Measurements from ENCODE around the gene SRGAP3.
"Not testable (repeated sequence)": the region's sequence is repeated elsewhere in the genome, so short reads cannot be mapped to it uniquely, and the experiment has no call there.

SRGAP3 gene

DNA sequence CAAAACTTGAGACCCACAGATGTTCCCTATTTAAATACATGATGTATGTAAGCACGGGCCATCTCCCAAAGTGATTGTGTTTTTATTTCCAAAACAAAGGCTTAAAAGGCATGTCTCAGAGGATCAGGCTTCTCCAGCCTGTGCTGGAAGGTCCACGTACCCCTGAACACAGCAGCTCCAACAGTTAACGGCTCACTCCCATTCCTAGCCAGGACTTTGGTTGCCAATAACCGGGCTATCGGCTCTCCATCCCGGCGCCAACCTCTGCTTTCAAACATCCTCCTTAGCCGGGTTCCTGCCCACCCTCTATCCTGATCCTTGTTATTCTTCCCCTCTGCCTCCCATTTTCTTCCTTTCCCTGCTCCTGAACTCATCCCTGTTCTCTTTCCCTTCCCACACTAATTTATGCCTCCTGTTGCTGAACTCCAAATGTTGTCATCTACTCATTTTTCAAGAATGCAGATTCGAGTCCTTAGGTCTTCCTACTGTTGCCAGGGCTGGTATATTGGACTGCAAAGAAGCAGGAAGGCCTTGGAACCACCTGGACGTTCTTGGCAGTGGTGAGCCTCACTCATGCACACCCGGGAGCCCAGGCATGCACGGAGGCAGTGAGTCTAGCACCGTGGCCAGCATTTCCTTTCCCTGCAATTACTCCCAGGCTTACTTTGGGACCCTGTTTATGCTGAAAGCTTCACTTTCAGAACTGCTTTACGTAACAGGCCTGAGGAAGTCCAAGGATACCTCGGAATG, 157.8 kb downstream of the SRGAP3 start:
- Histone ChIP-seq H3K27ac (ENCODE audit: low read length) (no peak overlapping the region), H3K27me3 (ENCODE audit: low read depth, low read length) (no peaks in the 10 kb centered on the region), H3K9me3 (ENCODE audit: control insufficient read depth in 1 of 2, low read length in 2 of 2) (no peaks in the 10 kb centered on the region), H3K36me3 (ENCODE audit: control insufficient read depth in 1 of 2, insufficient read depth in 2 of 2, low read length in 2 of 2) (no peaks in the 10 kb centered on the region), H3K4me3 (ENCODE audit: low read depth in 1 of 2, low read length in 2 of 2) (no peak overlapping the region), H3K4me1 (ENCODE audit: control insufficient read depth in 1 of 2, insufficient read depth in 2 of 2, low read length in 2 of 2) (peaks cover 0 to 7% of the 10 kb centered on the region in 2 donors)

DNA sequence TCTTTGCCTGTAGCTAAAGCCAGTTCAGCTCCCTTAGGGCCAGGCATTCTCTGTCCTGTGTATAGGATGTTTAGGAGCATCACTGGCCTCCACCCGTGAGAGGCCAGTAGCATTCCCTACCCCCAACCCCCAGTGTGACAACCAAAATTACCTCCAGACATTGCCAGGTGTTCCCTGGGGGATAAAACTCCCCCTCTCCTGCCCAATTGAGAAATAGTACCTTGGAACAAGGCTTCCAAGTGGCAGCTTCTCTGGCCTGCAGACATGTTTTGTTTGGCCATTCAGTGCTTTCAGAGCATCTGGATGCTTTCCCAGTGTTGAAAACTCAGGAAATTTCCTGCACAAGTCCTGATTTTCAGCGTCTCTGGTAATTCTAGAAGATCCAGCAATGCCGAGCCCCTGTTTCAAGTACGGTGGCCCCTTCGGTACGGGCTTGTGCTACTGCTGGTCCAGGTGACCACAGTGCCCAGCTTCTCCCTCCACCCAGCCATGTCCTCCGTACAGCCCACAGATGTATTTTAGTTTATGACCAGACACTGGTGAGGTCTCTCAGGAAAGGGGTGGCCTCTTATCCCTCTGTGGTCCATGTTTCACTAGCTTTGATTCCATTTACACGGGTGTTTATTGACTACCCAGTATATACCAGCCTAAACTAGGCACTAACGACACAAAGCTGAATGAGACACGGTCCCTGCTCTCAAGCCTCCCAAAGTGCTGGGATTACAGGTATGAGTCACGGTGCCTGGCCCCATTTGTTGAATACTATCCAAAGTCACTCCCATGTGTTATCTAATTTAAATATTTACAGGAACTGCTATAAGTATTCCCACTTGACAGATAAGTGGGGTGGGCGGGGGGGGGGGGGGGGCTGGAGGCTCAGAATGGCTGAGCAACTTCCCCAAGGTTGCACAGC, 160.7 kb downstream of the SRGAP3 start:
- Histone ChIP-seq H3K27ac (ENCODE audit: low read length) (no peak overlapping the region), H3K36me3 (ENCODE audit: control insufficient read depth in 1 of 2, insufficient read depth in 2 of 2, low read length in 2 of 2) (no peaks in the 10 kb centered on the region), H3K9me3 (ENCODE audit: control insufficient read depth in 1 of 2, low read length in 2 of 2) (no peaks in the 10 kb centered on the region), H3K4me1 (ENCODE audit: control insufficient read depth in 1 of 2, insufficient read depth in 2 of 2, low read length in 2 of 2) (peaks cover 0 to 7% of the 10 kb centered on the region in 2 donors), H3K4me3 (ENCODE audit: low read depth in 1 of 2, low read length in 2 of 2) (no peak overlapping the region), H3K27me3 (ENCODE audit: low read depth, low read length) (no peaks in the 10 kb centered on the region)

DNA sequence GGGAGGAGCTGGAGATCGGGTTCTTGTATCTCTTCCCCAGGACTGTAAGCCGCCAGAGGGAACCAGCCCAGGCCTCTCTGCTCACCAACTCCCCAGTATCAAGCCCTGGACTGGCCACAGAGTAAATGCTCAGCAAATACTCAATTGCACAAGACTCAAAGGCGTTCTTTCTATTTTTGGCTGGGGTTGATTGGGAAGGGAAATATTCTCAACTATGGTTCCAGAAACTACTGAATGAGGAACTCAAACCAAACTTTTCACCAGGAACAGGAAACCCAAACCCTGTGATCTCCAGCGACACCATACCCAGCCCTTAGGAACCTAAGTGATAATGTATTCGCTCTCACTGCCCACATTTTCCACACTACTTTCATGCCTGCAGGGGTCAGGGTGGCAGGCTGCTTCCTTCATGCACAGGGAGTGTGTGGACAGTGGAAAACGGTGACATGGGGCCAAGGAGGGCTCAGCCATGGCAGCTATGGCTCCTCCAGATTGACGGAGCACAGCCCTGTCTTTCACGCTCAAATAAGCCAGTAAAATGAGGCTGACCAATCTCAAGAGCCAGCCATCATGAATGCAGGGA, 161.5 kb downstream of the SRGAP3 start:
- H3K27ac ChIP-seq (ENCODE audit: low read length) = no peak overlapping the region
- H3K4me3 ChIP-seq (ENCODE audit: low read depth in 1 of 2, low read length in 2 of 2) = no peak overlapping the region
- H3K4me1 ChIP-seq (ENCODE audit: control insufficient read depth in 1 of 2, insufficient read depth in 2 of 2, low read length in 2 of 2) = peaks cover 0 to 7% of the 10 kb centered on the region in 2 donors
- H3K9me3 ChIP-seq (ENCODE audit: control insufficient read depth in 1 of 2, low read length in 2 of 2) = no peaks in the 10 kb centered on the region
- H3K27me3 ChIP-seq (ENCODE audit: low read depth, low read length) = no peaks in the 10 kb centered on the region
- H3K36me3 ChIP-seq (ENCODE audit: control insufficient read depth in 1 of 2, insufficient read depth in 2 of 2, low read length in 2 of 2) = no peaks in the 10 kb centered on the region

DNA sequence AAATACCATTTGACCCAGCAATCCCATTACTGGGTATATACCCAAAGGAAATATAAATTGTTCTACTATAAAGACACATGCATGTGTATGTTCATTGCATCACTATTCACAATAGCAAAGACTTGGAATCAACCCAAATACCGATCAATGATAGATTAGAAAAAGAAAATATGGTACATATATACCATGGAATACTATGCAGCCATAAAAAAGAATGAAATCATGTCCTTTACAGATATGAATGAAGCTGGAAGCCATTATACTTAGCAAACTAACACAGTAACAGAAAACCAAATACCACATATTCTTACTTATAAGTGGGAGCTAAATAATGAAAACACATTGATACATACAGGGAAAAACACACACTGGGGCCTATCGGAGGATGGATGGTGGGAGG, 164.0 kb downstream of the SRGAP3 start:
- H3K27me3 ChIP-seq (ENCODE audit: low read depth, low read length); H3K4me1 ChIP-seq (ENCODE audit: control insufficient read depth in 1 of 2, insufficient read depth in 2 of 2, low read length in 2 of 2); H3K9me3 ChIP-seq (ENCODE audit: control insufficient read depth in 1 of 2, low read length in 2 of 2); H3K27ac ChIP-seq (ENCODE audit: low read length); H3K36me3 ChIP-seq (ENCODE audit: control insufficient read depth in 1 of 2, insufficient read depth in 2 of 2, low read length in 2 of 2); H3K4me3 ChIP-seq (ENCODE audit: low read depth in 1 of 2, low read length in 2 of 2): not testable (repeated sequence)

GRCh38 chr3:9081184-9081818, 168.1 kb downstream of the SRGAP3 start:
- Histone ChIP-seq H3K4me3 (ENCODE audit: low read depth in 1 of 2, low read length in 2 of 2) (no peak overlapping the region), H3K4me1 (ENCODE audit: control insufficient read depth in 1 of 2, insufficient read depth in 2 of 2, low read length in 2 of 2) (no peaks in the 10 kb centered on the region), H3K9me3 (ENCODE audit: control insufficient read depth in 1 of 2, low read length in 2 of 2) (no peaks in the 10 kb centered on the region), H3K36me3 (ENCODE audit: control insufficient read depth in 1 of 2, insufficient read depth in 2 of 2, low read length in 2 of 2) (no peaks in the 10 kb centered on the region), H3K27me3 (ENCODE audit: low read depth, low read length) (no peaks in the 10 kb centered on the region), H3K27ac (ENCODE audit: low read length) (no peak overlapping the region)

DNA sequence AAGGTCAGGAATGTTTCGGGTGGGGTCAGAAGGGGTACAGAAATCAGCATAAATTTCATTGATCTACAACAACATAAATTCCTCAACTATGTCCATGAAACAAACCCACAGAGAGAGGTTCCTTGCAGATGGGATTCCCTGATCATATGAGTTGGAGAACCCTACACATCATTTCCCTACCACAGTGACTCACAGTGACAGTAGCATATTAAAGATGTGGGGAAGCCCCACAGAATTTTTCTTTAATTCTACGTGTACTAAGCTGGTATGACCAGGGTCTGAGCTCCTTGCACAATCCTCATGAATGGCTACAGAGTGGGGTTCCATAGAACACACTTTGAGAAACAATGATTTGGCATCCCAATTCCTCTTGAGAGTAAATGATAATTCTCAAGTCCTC, 169.3 kb downstream of the SRGAP3 start:
- Histone ChIP-seq H3K27me3 (ENCODE audit: low read depth, low read length) (no peaks in the 10 kb centered on the region), H3K4me1 (ENCODE audit: control insufficient read depth in 1 of 2, insufficient read depth in 2 of 2, low read length in 2 of 2) (no peaks in the 10 kb centered on the region)

DNA sequence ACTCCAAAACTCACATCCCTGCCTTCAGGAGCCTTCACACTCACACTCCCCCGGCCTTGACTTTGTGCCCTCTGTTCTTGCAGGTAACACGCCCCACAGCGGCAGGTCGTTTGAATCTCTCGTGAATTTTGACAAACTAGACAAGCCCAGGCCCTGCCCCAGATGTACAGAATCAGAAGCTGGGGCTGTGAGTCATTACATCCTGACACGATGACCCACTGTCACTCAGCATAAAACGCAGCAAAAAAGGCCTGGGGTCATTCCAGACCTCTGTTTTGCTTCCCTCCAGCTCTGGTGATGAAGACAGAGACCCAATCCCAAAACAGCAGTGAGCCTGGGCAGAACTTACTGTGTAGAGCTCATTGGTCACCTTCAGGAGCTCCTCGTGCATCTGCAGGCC, 169.8 kb downstream of the SRGAP3 start:
- H3K4me3 ChIP-seq (ENCODE audit: low read depth in 1 of 2, low read length in 2 of 2) = no peak overlapping the region
- H3K27me3 ChIP-seq (ENCODE audit: low read depth, low read length) = no peaks in the 10 kb centered on the region
- H3K4me1 ChIP-seq (ENCODE audit: control insufficient read depth in 1 of 2, insufficient read depth in 2 of 2, low read length in 2 of 2) = no peaks in the 10 kb centered on the region
- no peak overlapping the region for H3K27ac ChIP-seq (ENCODE audit: low read length)
- H3K9me3 ChIP-seq (ENCODE audit: control insufficient read depth in 1 of 2, low read length in 2 of 2) = no peaks in the 10 kb centered on the region
- no peaks in the 10 kb centered on the region for H3K36me3 ChIP-seq (ENCODE audit: control insufficient read depth in 1 of 2, insufficient read depth in 2 of 2, low read length in 2 of 2)

More for the DNA sequence above, 169.3 kb downstream of the SRGAP3 start:
- no peak overlapping the region for H3K4me3 ChIP-seq (ENCODE audit: low read depth in 1 of 2, low read length in 2 of 2)
- H3K36me3 ChIP-seq (ENCODE audit: control insufficient read depth in 1 of 2, insufficient read depth in 2 of 2, low read length in 2 of 2) = no peaks in the 10 kb centered on the region
- H3K9me3 ChIP-seq (ENCODE audit: control insufficient read depth in 1 of 2, low read length in 2 of 2) = no peaks in the 10 kb centered on the region
- H3K27ac ChIP-seq (ENCODE audit: low read length) = no peak overlapping the region

DNA sequence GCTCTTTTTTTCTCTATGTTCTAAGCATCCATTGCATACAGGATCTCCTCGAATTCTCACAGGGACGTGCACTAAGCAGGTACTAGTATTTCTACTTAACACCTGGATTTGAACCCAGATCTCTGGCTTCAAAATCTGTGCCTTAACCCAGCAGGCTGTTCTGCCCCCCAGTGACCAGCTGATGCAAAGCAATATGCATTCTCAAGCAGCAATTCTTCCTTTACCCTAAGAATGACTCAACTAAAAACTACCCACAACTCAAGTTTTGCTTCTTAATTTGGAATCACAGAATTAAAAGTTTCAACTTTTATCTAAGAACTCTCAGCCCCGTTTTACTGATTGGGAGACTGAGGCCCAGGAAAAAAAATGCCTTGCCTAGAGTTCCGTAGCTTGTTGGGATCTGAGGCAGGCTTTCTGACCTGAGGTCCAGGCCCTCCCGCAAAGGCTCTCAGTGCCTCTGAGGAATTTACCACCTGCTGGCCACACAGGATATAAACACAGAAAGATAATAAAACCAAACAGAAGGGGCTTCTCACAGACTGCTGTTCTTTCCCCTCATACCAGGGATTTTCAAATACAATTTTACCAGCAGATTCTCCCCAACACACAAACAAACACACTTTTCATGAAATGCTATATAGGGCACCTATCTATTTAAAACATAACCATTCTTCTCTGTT, 170.7 kb downstream of the SRGAP3 start:
- H3K27me3 ChIP-seq (ENCODE audit: low read depth, low read length) = no peaks in the 10 kb centered on the region
- no peaks in the 10 kb centered on the region for H3K36me3 ChIP-seq (ENCODE audit: control insufficient read depth in 1 of 2, insufficient read depth in 2 of 2, low read length in 2 of 2)
- H3K9me3 ChIP-seq (ENCODE audit: control insufficient read depth in 1 of 2, low read length in 2 of 2) = no peaks in the 10 kb centered on the region
- no peak overlapping the region for H3K27ac ChIP-seq (ENCODE audit: low read length)
- no peaks in the 10 kb centered on the region for H3K4me1 ChIP-seq (ENCODE audit: control insufficient read depth in 1 of 2, insufficient read depth in 2 of 2, low read length in 2 of 2)
- no peak overlapping the region for H3K4me3 ChIP-seq (ENCODE audit: low read depth in 1 of 2, low read length in 2 of 2)

GRCh38 chr3:9077029-9077428, 172.4 kb downstream of the SRGAP3 start:
- H3K4me1 ChIP-seq (ENCODE audit: control insufficient read depth in 1 of 2, insufficient read depth in 2 of 2, low read length in 2 of 2) = no peaks in the 10 kb centered on the region
- no peak overlapping the region for H3K4me3 ChIP-seq (ENCODE audit: low read depth in 1 of 2, low read length in 2 of 2)
- H3K27me3 ChIP-seq (ENCODE audit: low read depth, low read length) = no peaks in the 10 kb centered on the region
- H3K9me3 ChIP-seq (ENCODE audit: control insufficient read depth in 1 of 2, low read length in 2 of 2) = no peaks in the 10 kb centered on the region
- H3K36me3 ChIP-seq (ENCODE audit: control insufficient read depth in 1 of 2, insufficient read depth in 2 of 2, low read length in 2 of 2) = no peaks in the 10 kb centered on the region
- no peak overlapping the region for H3K27ac ChIP-seq (ENCODE audit: low read length)

DNA sequence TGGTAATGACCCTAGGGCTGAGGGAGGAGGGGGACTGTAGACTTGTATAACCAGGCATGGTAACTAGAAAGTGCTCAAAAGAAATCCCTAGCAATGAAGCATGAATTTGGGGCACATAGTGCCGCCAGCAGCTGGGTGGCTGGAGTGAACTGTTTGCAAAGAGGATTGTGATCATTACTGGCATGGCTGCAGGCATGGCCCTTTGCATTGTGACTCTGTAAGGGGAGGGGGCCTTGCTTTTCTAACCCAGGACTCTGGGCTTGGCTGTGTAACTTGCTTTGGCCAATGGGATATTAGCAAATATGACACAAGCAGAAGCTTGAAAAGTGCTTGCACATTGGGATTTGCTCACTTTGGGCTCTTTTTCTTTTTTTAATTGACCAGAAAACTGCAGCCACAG, 173.7 kb downstream of the SRGAP3 start:
- Histone ChIP-seq H3K27ac (ENCODE audit: low read length) (no peak overlapping the region), H3K36me3 (ENCODE audit: control insufficient read depth in 1 of 2, insufficient read depth in 2 of 2, low read length in 2 of 2) (no peaks in the 10 kb centered on the region), H3K9me3 (ENCODE audit: control insufficient read depth in 1 of 2, low read length in 2 of 2) (no peaks in the 10 kb centered on the region), H3K4me1 (ENCODE audit: control insufficient read depth in 1 of 2, insufficient read depth in 2 of 2, low read length in 2 of 2) (no peaks in the 10 kb centered on the region), H3K27me3 (ENCODE audit: low read depth, low read length) (no peaks in the 10 kb centered on the region), H3K4me3 (ENCODE audit: low read depth in 1 of 2, low read length in 2 of 2) (no peak overlapping the region)

Data from muscle layer of duodenum (tissue), 2 donors.